Smooth muscle cell of the brain vasculature (primary cell): ENCODE results near the gene CAPZB.
"Not testable (repeated sequence)": the region's sequence is repeated elsewhere in the genome, so short reads cannot be mapped to it uniquely, and the experiment has no call there.

Source experiments
- DNase-seq: peaks from one replicate; pipeline ENCODE4 v3.0.0-alpha.2; 2012; ENCODE audit warnings: low read depth, low spot score

Gene CAPZB

GRCh38 chr1:19485362-19486187 lies at the start of gene CAPZB:
TSS of gene CAPZB (minus strand) at chr1:19485539. CDS start at chr1:19485438, 101 bp downstream.
- DNase-seq, result peak; percentile 77

- DNase-seq, result no peak
These were observed 48.9 kb upstream of the CAPZB start for GRCh38 chr1:19534281-19534680.

GRCh38 chr1:19533626-19534025 lies 48.3 kb upstream of the CAPZB start:
- DNase-seq, result no peak

- DNase-seq, result no peak
These were observed 47.2 kb upstream of the CAPZB start for GRCh38 chr1:19532519-19532918.

GRCh38 chr1:19529664-19530063 lies 44.3 kb upstream of the CAPZB start:
- DNase-seq, result no peak

- no peak for DNase-seq
These were observed 43.1 kb upstream of the CAPZB start for GRCh38 chr1:19528438-19528837.

- DNase-seq, result no peak
These were observed 40.5 kb upstream of the CAPZB start for GRCh38 chr1:19525607-19526545.

GRCh38 chr1:19524791-19525190 lies 39.5 kb upstream of the CAPZB start:
- DNase-seq, result no peak

GRCh38 chr1:19522570-19522969 lies 37.2 kb upstream of the CAPZB start:
- DNase-seq, result not testable (repeated sequence)

- DNase-seq, result no peak
These were observed 36.1 kb upstream of the CAPZB start for GRCh38 chr1:19521411-19521810.

GRCh38 chr1:19517017-19517416 lies 31.7 kb upstream of the CAPZB start:
- no peak for DNase-seq

GRCh38 chr1:19515201-19515600 lies 29.9 kb upstream of the CAPZB start:
- DNase-seq, result no peak

GRCh38 chr1:19514391-19514831 lies 29.1 kb upstream of the CAPZB start:
- peak; percentile 90 for DNase-seq

- DNase-seq, result no peak
These were observed 27.2 kb upstream of the CAPZB start for GRCh38 chr1:19512545-19512944.

GRCh38 chr1:19511116-19511515 lies 25.8 kb upstream of the CAPZB start:
- no peak for DNase-seq

- DNase-seq, result not testable (repeated sequence)
These were observed 24.3 kb upstream of the CAPZB start for GRCh38 chr1:19509647-19510046.

- no peak for DNase-seq
These were observed 22.2 kb upstream of the CAPZB start for GRCh38 chr1:19507516-19507915.

GRCh38 chr1:19505693-19506457 lies 20.5 kb upstream of the CAPZB start:
- no peak for DNase-seq

- peak; percentile 92 for DNase-seq
These were observed 19.7 kb upstream of the CAPZB start for GRCh38 chr1:19504796-19505692.

- DNase-seq, result not testable (repeated sequence)
These were observed 16.9 kb upstream of the CAPZB start for GRCh38 chr1:19502284-19502683.

- DNase-seq, result not testable (repeated sequence)
These were observed 14.5 kb upstream of the CAPZB start for GRCh38 chr1:19499887-19500286.
